GM21737 (cell line): ENCODE measurements around the gene NUTM2A.
"Not testable (repeated sequence)": the region's sequence is repeated elsewhere in the genome, so short reads cannot be mapped to it uniquely, and the experiment has no call there.

Experiments used
- ATAC-seq: cut with Tn5 transposase; IDR thresholded peaks from one replicate; pipeline ENCODE4 v1.9.1; 2021; ENCODE audit warnings: mild to moderate bottlenecking, moderate library complexity; ENCODE audit not compliant: unreplicated experiment

Gene NUTM2A

GRCh38 chr10:87248818-87249353 is 23.6 kb downstream of the NUTM2A start:
- not testable (repeated sequence) for ATAC-seq

GRCh38 chr10:87280749-87281392 is 55.6 kb downstream of the NUTM2A start:
- ATAC-seq, result not testable (repeated sequence)
